HCT116 (cell line): ENCODE data around the gene ZC3H12D.

ENCODE experiments used
- EZH2 ChIP-seq: fragments of 200-600 bp; sonication (generic); IDR thresholded peaks from 2 replicates; pipeline ENCODE4 v1.6.1; 2017; ENCODE audit warnings: antibody characterized with exemption, mixed run types
- EZH2phosphoT487 ChIP-seq: fragments of 200-600 bp; IDR thresholded peaks from 2 replicates; pipeline ENCODE4 v1.6.1; 2018; ENCODE audit warnings: antibody characterized with exemption, borderline replicate concordance
- POLR2A ChIP-seq: IDR thresholded peaks from 2 replicates; pipeline ENCODE4 v1.7.0; 2011; ENCODE audit warnings: borderline replicate concordance; ENCODE audit not compliant: insufficient read depth, insufficient read length; ENCODE audit errors: extremely low read depth
- POLR2AphosphoS5 ChIP-seq: IDR thresholded peaks from 2 replicates; pipeline ENCODE4 v1.6.1; 2011; ENCODE audit warnings: mild to moderate bottlenecking, low read depth, low read length, moderate library complexity
- RAD21 ChIP-seq: IDR thresholded peaks from 2 replicates; pipeline ENCODE4 v1.6.1; 2012; ENCODE audit warnings: low read depth, mild to moderate bottlenecking
- TF ChIP-seq, protein P1 (sequence below), 3 experiments: fragments of 200-600 bp in 1 of 3; sonication (generic) in 1 of 3; IDR thresholded peaks in 2 of 3; conservative IDR thresholded peaks in 1 of 3; 2 replicates each; pipeline ENCODE4 v1.5.1; 2012 to 2017; ENCODE audit warnings: low read depth in 2 of 3, low read length in 2 of 3, antibody characterized with exemption in 1 of 3, borderline replicate concordance in 1 of 3, control low read depth in 1 of 3, mild to moderate bottlenecking in 1 of 3, mixed read lengths in 1 of 3, mixed run types in 1 of 3, moderate library complexity in 1 of 3; ENCODE audit not compliant: insufficient read depth in 1 of 3
- TF ChIP-seq, protein P2 (sequence below): IDR thresholded peaks from 2 replicates; pipeline ENCODE4 v1.6.1; 2012; ENCODE audit warnings: low read depth

DNA sequence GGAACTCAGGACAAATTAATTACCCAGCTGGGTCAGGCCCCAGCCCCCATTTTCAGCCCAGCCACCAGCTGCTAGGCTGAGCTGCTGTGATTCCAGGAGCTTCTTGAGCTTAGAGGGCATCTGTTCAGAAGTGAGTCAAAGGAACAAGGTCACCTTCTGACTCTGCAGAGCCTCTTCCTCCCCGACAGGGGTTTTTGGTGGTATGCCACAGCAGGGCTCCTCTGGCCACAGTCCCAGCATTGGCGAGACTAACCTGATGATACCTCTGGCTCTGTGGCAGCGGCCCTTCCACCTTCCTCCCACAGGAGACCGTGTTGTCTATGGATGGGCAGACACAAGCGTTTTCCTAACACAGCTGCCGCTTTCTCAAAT, 39.7 kb downstream of the ZC3H12D start:
- TF ChIP-seq POLR2A = no peak
- no peak for TF ChIP-seq POLR2AphosphoS5
- no peak for TF ChIP-seq EZH2
- TF ChIP-seq, protein P1, sequence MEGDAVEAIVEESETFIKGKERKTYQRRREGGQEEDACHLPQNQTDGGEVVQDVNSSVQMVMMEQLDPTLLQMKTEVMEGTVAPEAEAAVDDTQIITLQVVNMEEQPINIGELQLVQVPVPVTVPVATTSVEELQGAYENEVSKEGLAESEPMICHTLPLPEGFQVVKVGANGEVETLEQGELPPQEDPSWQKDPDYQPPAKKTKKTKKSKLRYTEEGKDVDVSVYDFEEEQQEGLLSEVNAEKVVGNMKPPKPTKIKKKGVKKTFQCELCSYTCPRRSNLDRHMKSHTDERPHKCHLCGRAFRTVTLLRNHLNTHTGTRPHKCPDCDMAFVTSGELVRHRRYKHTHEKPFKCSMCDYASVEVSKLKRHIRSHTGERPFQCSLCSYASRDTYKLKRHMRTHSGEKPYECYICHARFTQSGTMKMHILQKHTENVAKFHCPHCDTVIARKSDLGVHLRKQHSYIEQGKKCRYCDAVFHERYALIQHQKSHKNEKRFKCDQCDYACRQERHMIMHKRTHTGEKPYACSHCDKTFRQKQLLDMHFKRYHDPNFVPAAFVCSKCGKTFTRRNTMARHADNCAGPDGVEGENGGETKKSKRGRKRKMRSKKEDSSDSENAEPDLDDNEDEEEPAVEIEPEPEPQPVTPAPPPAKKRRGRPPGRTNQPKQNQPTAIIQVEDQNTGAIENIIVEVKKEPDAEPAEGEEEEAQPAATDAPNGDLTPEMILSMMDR (IDR thresholded peaks at IDR 0.05 in 2 of 3, conservative IDR thresholded peaks at IDR 0.05 in 1 of 3; ENCODE audit: borderline replicate concordance in 1 of 3, insufficient read depth in 1 of 3, low read depth in 2 of 3, low read length in 2 of 3) = no peak
- no peak for TF ChIP-seq EZH2phosphoT487
- TF ChIP-seq, protein P2, sequence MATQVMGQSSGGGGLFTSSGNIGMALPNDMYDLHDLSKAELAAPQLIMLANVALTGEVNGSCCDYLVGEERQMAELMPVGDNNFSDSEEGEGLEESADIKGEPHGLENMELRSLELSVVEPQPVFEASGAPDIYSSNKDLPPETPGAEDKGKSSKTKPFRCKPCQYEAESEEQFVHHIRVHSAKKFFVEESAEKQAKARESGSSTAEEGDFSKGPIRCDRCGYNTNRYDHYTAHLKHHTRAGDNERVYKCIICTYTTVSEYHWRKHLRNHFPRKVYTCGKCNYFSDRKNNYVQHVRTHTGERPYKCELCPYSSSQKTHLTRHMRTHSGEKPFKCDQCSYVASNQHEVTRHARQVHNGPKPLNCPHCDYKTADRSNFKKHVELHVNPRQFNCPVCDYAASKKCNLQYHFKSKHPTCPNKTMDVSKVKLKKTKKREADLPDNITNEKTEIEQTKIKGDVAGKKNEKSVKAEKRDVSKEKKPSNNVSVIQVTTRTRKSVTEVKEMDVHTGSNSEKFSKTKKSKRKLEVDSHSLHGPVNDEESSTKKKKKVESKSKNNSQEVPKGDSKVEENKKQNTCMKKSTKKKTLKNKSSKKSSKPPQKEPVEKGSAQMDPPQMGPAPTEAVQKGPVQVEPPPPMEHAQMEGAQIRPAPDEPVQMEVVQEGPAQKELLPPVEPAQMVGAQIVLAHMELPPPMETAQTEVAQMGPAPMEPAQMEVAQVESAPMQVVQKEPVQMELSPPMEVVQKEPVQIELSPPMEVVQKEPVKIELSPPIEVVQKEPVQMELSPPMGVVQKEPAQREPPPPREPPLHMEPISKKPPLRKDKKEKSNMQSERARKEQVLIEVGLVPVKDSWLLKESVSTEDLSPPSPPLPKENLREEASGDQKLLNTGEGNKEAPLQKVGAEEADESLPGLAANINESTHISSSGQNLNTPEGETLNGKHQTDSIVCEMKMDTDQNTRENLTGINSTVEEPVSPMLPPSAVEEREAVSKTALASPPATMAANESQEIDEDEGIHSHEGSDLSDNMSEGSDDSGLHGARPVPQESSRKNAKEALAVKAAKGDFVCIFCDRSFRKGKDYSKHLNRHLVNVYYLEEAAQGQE = no peak
- no peak for TF ChIP-seq RAD21
